ENCODE data around the gene SERPINB1.

GRCh38 chr6:2884804-2885203 lies 43.1 kb upstream of the SERPINB1 start:
- TF ChIP-seq CTCF (IDR thresholded peaks at IDR 0.05) (no peak), EP300 (IDR thresholded peaks at IDR 0.05; ENCODE audit: borderline replicate concordance in 1 of 2, low read depth in 1 of 2, low read length in 1 of 2) (no peak)
